NCI-H1694 (cell line): ENCODE data around the gene CASP7.
"Not testable (repeated sequence)": the region's sequence is repeated elsewhere in the genome, so short reads cannot be mapped to it uniquely, and the experiment has no call there.

Experiments
- DNase-seq: peaks from one replicate; lab custom pipeline; 2025; lab: John Stamatoyannopoulos, UW

The CASP7 gene

GRCh38 chr10:113679463-113680189 is at the start of gene CASP7:
Gene CASP7 (plus strand): TSS chr10:113679912. CDS start chr10:113697494, 17,582 bp downstream.
- peak; percentile 3 for DNase-seq

GRCh38 chr10:113630929-113631533 is 48.7 kb upstream of the CASP7 start:
- no peak for DNase-seq

GRCh38 chr10:113631684-113632367 is 47.9 kb upstream of the CASP7 start:
- no peak for DNase-seq

GRCh38 chr10:113639966-113640365 is 39.7 kb upstream of the CASP7 start:
- no peak for DNase-seq

- no peak for DNase-seq
Measured at GRCh38 chr10:113641702-113642101, 38.0 kb upstream of the CASP7 start.

GRCh38 chr10:113643183-113643582 is 36.5 kb upstream of the CASP7 start:
- DNase-seq: no peak

GRCh38 chr10:113644185-113645120 is 35.3 kb upstream of the CASP7 start:
- DNase-seq: no peak

- no peak for DNase-seq
Measured at GRCh38 chr10:113646336-113647201, 33.1 kb upstream of the CASP7 start.

- no peak for DNase-seq
Measured at GRCh38 chr10:113647812-113648211, 31.9 kb upstream of the CASP7 start.

GRCh38 chr10:113648478-113648877 is 31.2 kb upstream of the CASP7 start:
- DNase-seq: no peak

GRCh38 chr10:113650172-113650571 is 29.5 kb upstream of the CASP7 start:
- no peak for DNase-seq

- no peak for DNase-seq
Measured at GRCh38 chr10:113651021-113651420, 28.7 kb upstream of the CASP7 start.

- no peak for DNase-seq
Measured at GRCh38 chr10:113651898-113652297, 27.8 kb upstream of the CASP7 start.

- DNase-seq: not testable (repeated sequence)
Measured at GRCh38 chr10:113652456-113652855, 27.3 kb upstream of the CASP7 start.

GRCh38 chr10:113656896-113657295 is 22.8 kb upstream of the CASP7 start:
- no peak for DNase-seq

GRCh38 chr10:113657544-113657943 is 22.2 kb upstream of the CASP7 start:
- no peak for DNase-seq

- DNase-seq: no peak
Measured at GRCh38 chr10:113661332-113661731, 18.4 kb upstream of the CASP7 start.

- no peak for DNase-seq
Measured at GRCh38 chr10:113663142-113663541, 16.6 kb upstream of the CASP7 start.

- no peak for DNase-seq
Measured at GRCh38 chr10:113663908-113664307, 15.8 kb upstream of the CASP7 start, which contains the start of gene NRAP. Gene NRAP (minus strand): TSS chr10:113664041. CDS start chr10:113663882, 159 bp downstream.

GRCh38 chr10:113665352-113665751 is 14.4 kb upstream of the CASP7 start:
- no peak for DNase-seq

GRCh38 chr10:113665806-113666354 is 13.8 kb upstream of the CASP7 start:
- DNase-seq: no peak
